ENCODE data around the gene GIT1.

DNA sequence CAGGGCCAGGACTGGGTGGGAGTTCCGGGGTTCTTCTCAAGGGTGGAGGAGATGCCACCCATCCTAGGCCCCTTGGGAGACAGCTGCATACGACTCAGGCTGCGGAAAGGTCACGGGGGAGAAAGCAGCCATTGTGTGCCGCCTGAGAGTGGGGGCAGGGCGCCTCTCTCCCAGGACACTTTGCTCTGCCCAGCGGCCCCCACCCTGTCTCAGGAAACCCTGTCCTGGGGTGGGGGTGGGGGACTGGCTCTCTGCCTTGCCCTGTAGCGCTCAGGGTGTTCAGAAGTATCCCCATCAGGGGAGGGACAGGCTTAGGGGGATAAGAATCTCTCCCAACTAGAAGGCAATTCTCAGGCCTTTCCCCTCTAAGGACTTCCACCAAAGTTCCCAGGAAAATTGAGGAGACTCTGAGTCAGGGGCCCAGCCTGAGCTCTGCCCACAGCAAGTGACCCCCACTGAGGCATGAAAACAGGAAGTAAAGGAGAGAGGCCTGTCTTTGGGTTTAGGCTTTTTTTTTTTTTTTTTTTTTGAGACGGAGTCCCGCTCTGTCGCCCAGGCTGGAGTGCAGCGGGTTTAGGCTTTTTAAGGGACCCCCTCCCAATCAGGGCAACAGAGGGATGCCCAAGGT, 4.9 kb downstream of the GIT1 start:
- TF ChIP-seq CTCF (IDR thresholded peaks at IDR 0.05; ENCODE audit: extremely low read depth in 1 of 2, insufficient read depth in 1 of 2, low read depth in 1 of 2, low read length in 2 of 2) (no peak), POLR2AphosphoS5 (IDR thresholded peaks at IDR 0.05; ENCODE audit: insufficient read depth, low read depth, low read length) (no peak), POLR2A (IDR thresholded peaks at IDR 0.05; ENCODE audit: low read depth, low read length) (no peak)
